Measurements from ENCODE around the gene CLSTN2. TPM values are rescaled to one million over a fixed set of nuclear protein-coding genes. Genes with fewer than 3 reads are reported as not detected.

The CLSTN2 gene
- total RNA-seq, 1 donor from 2014 or later: 12.9 TPM

GRCh38 chr3:140298569-140299070, 363.6 kb downstream of the CLSTN2 start:
- Mint-ChIP-seq H3K27me3 (no peaks in the 10 kb centered on the region), H3K36me3 (no peaks in the 10 kb centered on the region), H3K4me3 (no peak overlapping the region), H3K27ac (no peak overlapping the region), H3K4me1 (ENCODE audit: unreplicated experiment) (no peaks in the 10 kb centered on the region), H3K9me3 (no peaks in the 10 kb centered on the region)
- DNase-seq (ENCODE audit: extremely low spot score, unreplicated experiment): no peak
- TF ChIP-seq, protein P1, sequence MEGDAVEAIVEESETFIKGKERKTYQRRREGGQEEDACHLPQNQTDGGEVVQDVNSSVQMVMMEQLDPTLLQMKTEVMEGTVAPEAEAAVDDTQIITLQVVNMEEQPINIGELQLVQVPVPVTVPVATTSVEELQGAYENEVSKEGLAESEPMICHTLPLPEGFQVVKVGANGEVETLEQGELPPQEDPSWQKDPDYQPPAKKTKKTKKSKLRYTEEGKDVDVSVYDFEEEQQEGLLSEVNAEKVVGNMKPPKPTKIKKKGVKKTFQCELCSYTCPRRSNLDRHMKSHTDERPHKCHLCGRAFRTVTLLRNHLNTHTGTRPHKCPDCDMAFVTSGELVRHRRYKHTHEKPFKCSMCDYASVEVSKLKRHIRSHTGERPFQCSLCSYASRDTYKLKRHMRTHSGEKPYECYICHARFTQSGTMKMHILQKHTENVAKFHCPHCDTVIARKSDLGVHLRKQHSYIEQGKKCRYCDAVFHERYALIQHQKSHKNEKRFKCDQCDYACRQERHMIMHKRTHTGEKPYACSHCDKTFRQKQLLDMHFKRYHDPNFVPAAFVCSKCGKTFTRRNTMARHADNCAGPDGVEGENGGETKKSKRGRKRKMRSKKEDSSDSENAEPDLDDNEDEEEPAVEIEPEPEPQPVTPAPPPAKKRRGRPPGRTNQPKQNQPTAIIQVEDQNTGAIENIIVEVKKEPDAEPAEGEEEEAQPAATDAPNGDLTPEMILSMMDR (conservative IDR thresholded peaks at IDR 0.05): no peak

DNA sequence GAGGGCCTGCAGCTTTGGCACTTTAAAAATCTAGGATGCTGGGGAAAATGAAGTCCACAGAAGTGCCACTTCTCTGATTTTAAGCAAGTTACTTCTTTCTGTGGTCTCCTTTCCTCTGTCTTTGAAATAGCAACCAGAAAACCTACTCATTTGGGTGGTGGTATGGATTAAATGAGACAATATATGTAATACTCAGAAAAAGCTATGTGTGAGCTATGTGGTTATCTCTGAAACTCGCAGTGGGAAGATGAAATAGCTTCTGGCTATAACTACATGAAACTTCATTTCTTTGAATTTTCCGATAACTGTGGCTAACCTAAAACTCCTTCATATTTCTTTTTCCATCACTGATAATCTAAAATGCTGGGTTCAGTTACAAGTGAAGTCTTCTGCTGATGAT, 368.9 kb downstream of the CLSTN2 start:
- Mint-ChIP-seq H3K36me3 (no peaks in the 10 kb centered on the region), H3K27ac (no peak overlapping the region), H3K4me3 (no peak overlapping the region), H3K27me3 (peaks cover 4% of the 10 kb centered on the region), H3K4me1 (ENCODE audit: unreplicated experiment) (no peaks in the 10 kb centered on the region), H3K9me3 (no peaks in the 10 kb centered on the region)
- DNase-seq (ENCODE audit: extremely low spot score, unreplicated experiment): no peak
- TF ChIP-seq, protein P1 (conservative IDR thresholded peaks at IDR 0.05): no peak

DNA sequence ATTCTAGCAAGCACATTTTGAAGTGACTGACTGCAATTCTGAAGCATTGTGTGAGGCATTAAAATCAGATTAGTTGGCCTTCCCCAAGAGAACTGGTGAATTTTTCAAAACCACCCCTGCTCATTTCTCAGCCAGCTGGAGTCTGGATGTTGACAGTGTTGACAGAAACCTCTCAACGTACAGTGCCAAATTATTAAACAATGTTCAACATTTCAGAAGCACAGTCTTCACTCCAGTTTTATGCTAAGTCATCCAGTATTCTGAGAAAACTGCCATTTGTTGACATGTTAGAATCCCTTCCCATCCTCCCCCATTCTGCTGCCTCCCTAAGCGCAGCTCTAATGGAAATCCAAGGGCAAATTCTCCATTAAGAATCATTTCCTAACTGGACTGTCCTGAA, 373.6 kb downstream of the CLSTN2 start:
- H3K4me3 Mint-ChIP-seq: no peak overlapping the region
- H3K27me3 Mint-ChIP-seq: peaks cover 4% of the 10 kb centered on the region

DNA sequence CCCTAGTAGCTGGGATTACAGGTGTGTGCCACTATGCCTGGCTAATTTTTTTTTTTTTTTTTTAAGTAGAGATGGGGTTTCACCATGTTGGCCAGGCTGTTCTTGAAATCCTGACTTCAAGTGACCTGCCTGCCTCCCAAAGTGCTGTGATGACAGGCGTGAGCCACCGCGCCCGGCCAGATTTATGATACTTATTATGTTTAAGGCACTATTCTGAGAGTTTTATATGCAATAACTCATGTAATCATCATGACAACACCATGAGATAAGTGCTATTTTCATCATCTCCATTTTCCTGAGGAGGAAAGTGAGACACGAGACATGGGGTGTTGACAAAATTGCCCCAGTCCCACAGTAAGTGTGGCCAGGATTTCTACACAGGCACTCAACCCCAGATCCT, 376.4 kb downstream of the CLSTN2 start:
- TF ChIP-seq, protein P1 (conservative IDR thresholded peaks at IDR 0.05): no peak
- Mint-ChIP-seq H3K4me1 (ENCODE audit: unreplicated experiment) (no peaks in the 10 kb centered on the region), H3K36me3 (no peaks in the 10 kb centered on the region)

More for the DNA sequence above, 373.6 kb downstream of the CLSTN2 start:
- no peak for DNase-seq (ENCODE audit: extremely low spot score, unreplicated experiment)
- TF ChIP-seq, protein P1 (conservative IDR thresholded peaks at IDR 0.05): no peak
- Mint-ChIP-seq H3K36me3 (no peaks in the 10 kb centered on the region), H3K4me1 (ENCODE audit: unreplicated experiment) (no peaks in the 10 kb centered on the region), H3K9me3 (no peaks in the 10 kb centered on the region), H3K27ac (no peak overlapping the region)

DNA sequence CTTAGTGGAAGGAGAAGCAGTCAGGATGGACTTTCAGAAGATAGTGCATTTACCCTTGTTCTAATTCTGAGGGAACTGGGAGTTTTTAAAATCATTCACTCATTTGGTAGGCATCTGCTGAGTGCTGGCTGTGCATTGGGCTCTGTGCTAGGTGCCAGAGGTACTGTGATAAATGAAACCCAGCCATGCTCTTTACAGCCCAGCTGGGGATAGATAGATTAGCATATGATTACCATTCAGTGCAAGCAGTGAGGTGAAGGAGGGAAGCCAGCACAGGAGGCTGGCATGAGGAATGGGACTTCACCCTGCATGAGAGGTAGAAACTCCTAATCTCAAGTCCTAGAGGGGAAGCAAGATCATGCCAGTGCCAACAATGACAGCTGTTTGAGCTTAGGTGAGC, 381.0 kb downstream of the CLSTN2 start:
- Mint-ChIP-seq H3K4me1 (ENCODE audit: unreplicated experiment) (no peaks in the 10 kb centered on the region), H3K9me3 (no peaks in the 10 kb centered on the region), H3K27me3 (peaks cover 12% of the 10 kb centered on the region), H3K27ac (no peak overlapping the region), H3K4me3 (no peak overlapping the region), H3K36me3 (no peaks in the 10 kb centered on the region)
- TF ChIP-seq, protein P1 (conservative IDR thresholded peaks at IDR 0.05): no peak
- no peak for DNase-seq (ENCODE audit: extremely low spot score, unreplicated experiment)

More for the DNA sequence above, 376.4 kb downstream of the CLSTN2 start:
- Mint-ChIP-seq H3K9me3 (no peaks in the 10 kb centered on the region), H3K27ac (no peak overlapping the region), H3K4me3 (no peak overlapping the region), H3K27me3 (peaks cover 5% of the 10 kb centered on the region)
- DNase-seq (ENCODE audit: extremely low spot score, unreplicated experiment): no peak

DNA sequence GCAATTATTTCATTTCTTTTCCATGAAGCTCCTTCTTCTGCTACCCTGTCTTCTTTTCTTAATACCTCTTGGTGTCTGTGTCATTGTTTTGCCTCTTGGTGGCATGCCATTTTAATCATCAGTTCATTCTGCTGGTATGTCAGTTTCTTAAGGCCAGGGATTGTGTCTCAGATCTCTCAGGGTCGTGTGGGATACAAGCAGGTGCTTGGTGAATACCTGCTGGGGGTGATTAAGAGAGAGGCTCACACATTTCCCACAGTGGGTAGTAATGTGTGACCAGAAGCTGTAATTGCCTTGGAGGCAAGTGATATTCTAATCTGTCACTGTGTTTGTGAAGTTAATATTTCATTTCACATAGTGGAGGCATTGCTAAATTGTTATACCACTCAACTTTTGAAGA, 381.5 kb downstream of the CLSTN2 start:
- Mint-ChIP-seq H3K4me1 (ENCODE audit: unreplicated experiment) (no peaks in the 10 kb centered on the region), H3K36me3 (no peaks in the 10 kb centered on the region), H3K27ac (no peak overlapping the region), H3K27me3 (peaks cover 12% of the 10 kb centered on the region), H3K4me3 (no peak overlapping the region), H3K9me3 (no peaks in the 10 kb centered on the region)
- TF ChIP-seq, protein P1 (conservative IDR thresholded peaks at IDR 0.05): no peak
- DNase-seq (ENCODE audit: extremely low spot score, unreplicated experiment): no peak
